Tibial nerve (tissue), 4 donors: ENCODE measurements around the gene LRRC4C.

Source experiments
- CTCF ChIP-seq, 5 experiments: fragments of 200-600 bp in 3 of 5; fragments of 450-650 bp in 2 of 5; sonication (generic) in 3 of 5; IDR thresholded peaks; one replicate each; pipeline ENCODE4 v1.5.1; 2016 to 2019; ENCODE audit warnings: antibody characterized with exemption in 5 of 5, mild to moderate bottlenecking in 3 of 5, moderate library complexity in 2 of 5
- EP300 ChIP-seq, 2 donors: sonication (generic); formaldehyde crosslinking; IDR thresholded peaks; one replicate each; pipeline ENCODE4 v1.6.1; 2017; ENCODE audit warnings: antibody characterized with exemption in 2 of 2, mild to moderate bottlenecking in 1 of 2
- POLR2A ChIP-seq, 2 donors: fragments of 450-650 bp; IDR thresholded peaks; one replicate each; pipeline ENCODE4 v1.6.1; 2017; ENCODE audit warnings: antibody characterized with exemption in 2 of 2, mild to moderate bottlenecking in 2 of 2, moderate library complexity in 2 of 2

GRCh38 chr11:41309716-41310115 is 149.7 kb downstream of the LRRC4C start:
- no peak for TF ChIP-seq CTCF (IDR thresholded peaks at IDR 0.05)
- no peak for TF ChIP-seq POLR2A (IDR thresholded peaks at IDR 0.05)
- TF ChIP-seq EP300 (IDR thresholded peaks at IDR 0.05), result no peak
